Stimulated activated CD8-positive, alpha-beta memory T cell treated with anti-CD3 and anti-CD28 coated beads, Interleukin-4, amount 100 ng/mL, for 24 hours (primary cell): ENCODE results near the gene ACSF2.

Experiments
- DNase-seq: peaks from one replicate; pipeline ENCODE4 v3.0.0-alpha.2; 2020; ENCODE audit warnings: low read depth

The ACSF2 gene

GRCh38 chr17:50440172-50440837 is 14.3 kb downstream of the ACSF2 start:
- DNase-seq, result no peak

DNA sequence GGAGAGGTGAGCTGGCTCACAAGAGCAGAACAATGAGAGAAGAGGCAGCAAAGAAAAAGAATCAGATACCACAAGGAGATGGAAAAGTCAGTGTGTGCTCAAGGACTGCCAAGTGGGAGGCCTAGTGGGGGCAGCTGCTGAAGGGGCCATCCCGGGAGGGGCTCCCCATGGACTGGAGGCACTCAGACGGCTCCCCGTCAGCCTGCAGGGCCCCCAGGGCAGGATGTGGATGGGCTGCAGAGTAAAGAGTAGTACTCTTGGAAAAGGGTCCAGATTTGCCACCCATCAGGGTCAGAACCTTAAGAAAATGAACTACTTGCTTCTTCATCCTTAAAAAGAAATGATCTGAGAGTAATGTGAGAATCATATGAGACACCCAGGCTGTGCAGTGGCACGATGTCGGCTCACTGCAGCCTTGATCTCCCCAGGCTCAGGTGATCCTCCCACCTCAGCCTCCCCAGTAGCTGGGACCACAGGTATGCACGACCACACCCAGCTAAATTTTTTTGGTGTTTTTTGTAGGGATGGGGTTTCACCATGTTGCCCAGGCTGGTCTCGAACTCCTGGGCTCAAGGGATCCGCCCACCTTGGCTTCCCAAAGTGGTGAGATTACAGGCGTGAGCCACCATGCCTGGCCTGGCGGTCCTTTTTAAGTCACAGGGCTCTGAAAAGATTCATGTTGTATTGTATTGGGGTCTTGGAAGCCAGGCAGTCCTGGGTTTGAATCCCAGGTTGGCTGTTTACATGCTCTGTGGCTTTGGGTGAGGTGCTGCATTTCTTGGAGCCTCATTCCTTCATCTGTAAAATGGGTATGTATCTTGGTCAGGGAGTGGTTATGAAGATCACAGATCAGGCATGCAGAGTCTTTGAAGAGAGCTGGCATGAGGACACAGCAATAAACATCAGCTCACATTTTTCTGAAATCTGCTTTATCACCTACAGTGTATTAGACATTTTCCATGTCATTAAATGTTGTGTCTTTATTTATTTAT is 15.1 kb downstream of the ACSF2 start:
- DNase-seq, result no peak

- DNase-seq, result no peak
These were observed 17.5 kb downstream of the ACSF2 start for GRCh38 chr17:50443505-50443974.

DNA sequence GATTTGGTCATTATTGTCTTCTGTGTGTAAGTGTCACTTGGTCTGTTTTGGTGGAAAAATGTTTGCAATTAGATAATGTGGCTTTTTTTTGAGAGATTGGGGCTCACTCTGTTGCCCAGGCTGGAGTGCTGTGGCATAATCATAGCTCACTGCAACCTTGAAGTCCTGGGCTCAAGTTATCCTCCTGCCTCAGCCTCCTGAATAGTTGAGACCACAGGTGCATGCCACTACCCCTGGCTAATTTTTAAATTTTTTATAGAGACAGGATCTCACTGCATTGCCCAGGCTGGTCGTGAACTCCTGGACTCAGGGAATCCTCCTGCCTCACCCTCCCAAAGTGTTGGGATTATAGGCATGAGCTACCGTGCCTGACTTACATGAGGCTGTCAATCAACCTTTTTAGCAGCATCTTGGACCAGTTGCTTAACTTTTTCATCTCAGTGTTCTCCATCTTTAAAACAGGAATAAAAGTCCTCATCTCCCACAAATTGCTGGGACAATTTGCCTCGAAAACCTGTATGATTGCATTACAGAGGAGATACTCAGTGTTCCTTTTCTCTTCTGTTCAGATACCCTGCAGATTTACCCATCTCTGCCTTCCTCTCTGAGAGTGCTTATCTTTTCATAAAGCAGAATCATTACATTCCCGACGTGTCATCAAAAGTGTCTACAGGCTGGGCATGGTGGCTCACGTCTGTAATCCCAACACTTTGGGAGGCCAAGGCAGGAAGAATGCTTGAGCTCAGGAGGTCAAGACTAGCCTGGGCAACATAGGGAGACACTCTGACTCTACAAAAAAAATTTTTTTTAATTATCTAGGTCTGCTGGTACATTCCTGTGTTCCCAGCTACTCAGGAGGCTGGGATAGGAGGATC is 19.1 kb downstream of the ACSF2 start:
- no peak for DNase-seq

DNA sequence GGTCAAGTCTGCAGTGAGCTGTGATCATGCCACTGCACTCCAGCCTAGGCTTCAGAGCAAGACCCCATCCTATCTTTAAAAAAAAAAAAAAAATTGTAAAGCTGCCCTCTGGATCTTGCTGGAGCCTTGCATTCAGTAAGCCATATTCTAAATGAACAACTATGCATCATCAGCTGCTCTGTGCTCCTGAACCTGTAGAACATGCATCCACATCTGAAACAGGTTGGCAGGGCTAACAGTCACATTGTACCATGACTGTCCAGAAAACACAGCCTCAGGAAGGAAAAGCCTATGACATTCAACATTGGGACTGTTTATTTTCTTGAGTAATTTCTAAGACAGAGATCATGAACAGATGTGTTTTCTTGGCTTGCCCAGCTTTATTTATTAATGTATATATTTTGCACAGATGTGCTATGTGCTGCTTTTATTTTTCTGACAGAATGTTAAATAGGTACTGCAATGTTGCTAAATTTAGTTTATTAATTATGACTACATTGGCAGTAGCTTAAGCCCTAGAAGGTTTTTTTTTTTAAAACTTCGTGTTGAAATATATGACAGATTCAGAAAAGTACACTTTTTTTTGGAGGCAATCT is 19.8 kb downstream of the ACSF2 start:
- no peak for DNase-seq

DNA sequence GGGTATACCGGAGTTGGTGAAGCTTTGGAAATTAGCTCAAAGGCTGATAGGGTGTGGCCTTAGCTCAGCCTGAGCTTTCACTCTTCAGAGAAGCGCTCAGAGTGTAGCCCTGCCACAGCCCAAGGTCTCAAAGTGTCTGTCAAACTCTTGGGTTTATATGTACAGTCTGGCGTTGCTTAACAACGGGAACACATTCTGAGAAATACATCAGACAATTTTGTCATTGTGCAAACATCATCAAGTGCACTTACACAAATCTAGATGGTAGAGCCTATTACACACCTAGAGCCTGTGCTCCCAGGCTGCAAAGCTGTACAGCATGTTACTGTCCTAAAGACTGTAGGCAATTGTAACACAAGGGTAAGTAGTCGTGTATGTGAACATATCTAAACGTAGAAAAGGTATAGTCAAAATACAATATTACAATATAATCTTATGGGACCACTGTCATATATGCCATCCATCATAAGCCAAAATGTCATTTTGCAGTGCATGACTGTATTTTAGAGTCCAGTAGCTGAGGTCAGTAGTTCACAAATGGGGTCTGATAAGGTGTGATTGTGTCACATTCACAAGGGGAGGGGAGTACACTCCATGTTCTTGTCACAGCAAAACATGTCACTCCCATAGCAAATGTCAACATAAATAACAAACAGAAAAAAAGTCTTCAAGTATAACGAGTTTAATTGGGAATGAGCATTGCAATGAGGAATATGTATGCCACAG is 22.0 kb downstream of the ACSF2 start:
- DNase-seq, result no peak

GRCh38 chr17:50448643-50449042 is 22.6 kb downstream of the ACSF2 start:
- DNase-seq, result no peak

- no peak for DNase-seq
These were observed 26.1 kb downstream of the ACSF2 start for GRCh38 chr17:50451943-50452629.

DNA sequence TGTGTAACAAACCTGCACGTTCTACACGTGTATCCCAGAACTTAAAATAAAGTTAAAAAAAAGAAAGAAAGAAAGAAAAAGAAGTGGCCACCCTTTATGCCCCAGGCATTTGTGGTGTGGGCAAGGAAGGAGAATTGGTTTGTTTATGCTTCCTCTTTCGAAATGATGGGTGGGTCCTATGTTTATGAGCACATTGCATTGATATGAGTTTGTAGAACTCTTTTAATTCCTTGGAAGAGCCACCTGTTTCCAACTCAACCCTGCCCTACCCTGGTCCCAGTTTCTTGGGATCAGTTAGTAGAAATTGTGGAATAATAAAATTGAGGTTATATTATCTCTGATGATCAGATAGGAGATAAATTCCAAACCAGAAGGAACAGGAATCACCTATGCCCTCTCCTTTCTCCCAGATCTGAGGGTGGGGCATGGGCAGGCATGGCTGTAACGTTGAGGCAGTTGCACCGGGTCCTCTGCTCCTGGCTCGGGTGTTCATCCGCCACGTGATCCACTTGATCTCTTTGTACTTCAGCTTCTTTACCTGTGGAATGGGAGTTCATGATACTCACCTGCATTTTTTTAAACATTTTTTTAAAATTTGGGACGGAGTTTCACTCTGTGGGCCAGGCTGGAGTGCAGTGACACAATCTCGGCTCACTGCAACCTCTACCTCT is 26.7 kb downstream of the ACSF2 start:
- DNase-seq, result no peak

DNA sequence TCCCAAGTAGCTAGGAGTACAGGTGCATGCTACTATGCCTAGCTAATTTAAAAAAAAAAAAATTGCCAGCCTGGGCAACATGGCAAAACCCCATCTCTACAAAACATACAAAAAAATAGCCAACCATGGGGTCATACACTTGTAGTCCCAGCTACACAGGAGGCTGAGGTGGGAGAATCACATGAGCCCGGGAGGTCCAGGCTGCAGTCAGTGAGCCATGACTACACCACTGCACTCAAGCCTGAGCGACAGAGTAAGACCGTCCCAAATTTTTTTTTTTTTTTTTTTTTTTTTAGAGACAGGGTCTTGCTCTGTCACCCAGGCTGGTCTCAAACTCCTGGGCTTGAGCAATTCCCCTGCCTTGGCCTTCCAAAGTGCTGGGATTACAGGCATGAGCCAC is 27.9 kb downstream of the ACSF2 start:
- DNase-seq, result no peak

- no peak for DNase-seq
These were observed 31.6 kb downstream of the ACSF2 start for GRCh38 chr17:50457621-50458020.

- DNase-seq, result no peak
These were observed 32.3 kb downstream of the ACSF2 start for GRCh38 chr17:50458270-50458669.

DNA sequence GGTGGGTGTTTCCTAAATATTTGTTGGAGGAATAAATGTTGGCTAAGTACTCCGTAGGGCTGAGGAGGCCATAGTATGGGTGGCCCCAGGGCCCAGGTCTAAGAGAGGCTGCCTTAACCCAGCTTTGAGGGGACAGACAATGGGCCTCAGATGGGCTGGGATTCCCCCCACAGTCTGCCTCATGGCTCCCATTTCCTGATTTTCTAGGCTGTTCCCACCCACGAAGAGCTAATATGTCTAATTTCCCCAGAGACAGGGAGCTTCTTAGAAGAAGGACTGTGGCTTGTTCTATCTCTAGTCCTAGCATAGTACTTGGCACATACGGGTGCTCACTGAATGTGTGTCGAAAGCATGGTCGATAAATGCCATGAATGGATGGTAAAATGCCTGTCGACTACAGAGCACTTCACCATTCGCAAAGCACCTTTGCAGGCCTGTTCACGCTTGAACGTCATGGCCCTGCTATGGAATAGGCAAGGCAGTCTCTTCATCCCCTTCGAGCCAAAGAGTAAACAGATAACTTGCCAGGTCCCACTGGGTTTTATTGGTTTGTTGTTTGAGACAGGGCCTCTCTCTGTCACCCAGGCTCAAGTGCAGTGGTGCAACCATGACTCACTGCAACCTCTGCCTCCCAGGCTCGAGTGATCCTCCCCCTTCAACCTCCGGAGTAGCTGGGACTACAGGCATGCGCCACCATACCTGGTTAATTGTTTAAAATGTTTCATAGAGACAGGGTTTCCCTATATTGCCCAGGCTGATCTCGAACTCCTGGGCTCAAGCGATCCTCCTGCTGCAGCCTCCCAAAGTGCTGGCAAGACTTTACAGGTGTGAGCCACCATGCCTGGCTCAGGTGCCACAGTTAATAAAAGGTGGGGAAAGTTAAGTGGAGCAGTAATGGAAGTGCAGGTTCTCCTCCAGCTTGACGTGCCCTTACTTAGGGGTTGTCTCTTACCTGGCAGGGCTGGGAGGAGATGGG is 33.0 kb downstream of the ACSF2 start:
- no peak for DNase-seq

DNA sequence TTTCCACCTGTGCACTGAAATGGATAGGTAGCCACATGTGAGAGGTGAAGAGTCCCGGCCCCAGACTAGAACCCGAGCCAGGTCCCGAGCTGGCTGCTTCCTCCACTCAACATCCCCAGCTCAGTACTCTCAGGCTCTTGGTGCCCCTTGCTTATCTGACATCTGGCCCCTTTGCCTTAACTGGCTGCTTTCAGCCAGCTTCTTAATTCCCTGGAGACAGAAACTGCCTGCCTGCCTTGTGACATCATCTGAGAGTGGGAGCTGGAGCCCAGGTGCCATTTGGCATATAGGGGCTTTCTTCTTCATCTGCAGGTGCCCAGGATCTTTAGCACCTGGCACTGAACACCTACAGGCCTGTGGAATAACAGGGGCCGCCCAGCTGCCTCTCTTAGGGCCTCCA is 33.7 kb downstream of the ACSF2 start:
- no peak for DNase-seq

- no peak for DNase-seq
These were observed 35.0 kb downstream of the ACSF2 start for GRCh38 chr17:50460831-50461526.

- DNase-seq, result no peak
These were observed 35.6 kb downstream of the ACSF2 start for GRCh38 chr17:50461550-50462132.

DNA sequence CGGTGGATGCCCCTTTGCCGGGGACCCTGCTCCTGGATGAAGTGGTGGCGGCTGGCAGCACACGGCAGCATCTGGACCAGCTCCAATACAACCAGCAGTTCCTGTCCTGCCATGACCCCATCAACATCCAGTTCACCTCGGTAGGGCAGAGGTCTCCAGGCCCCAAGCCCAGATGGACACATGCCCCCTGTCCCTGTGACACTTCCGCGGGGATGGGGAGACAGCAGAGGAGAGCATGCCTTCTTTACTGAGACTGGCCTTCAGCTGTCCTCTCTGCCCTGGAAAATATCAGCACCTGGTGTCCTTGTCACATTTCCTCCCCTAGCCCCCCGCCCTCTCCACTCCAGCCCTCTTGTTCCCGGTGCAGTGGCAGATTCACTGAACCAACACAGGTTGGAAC is 36.4 kb downstream of the ACSF2 start:
- no peak for DNase-seq

- no peak for DNase-seq
These were observed 38.1 kb downstream of the ACSF2 start for GRCh38 chr17:50464121-50464520.
